ENCODE results near the gene BIRC3.

DNA sequence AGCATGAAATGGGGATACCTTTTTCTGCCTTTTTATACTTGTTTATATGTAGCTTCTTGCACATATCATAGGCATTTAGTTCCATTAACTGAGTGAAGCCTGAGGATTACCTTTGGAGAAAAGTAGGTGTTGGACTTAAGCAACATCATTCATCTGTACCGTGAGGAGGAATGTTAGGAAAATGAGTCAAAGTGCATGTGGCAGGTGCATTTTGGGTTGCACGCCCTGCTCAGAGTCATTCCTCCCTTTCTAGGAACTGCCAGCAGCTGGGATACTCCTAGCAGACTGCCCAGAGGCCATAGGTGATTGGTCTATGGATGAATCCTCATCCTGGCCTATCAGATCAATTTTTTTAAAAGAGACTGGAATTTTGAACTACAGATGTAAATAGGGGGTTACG, 33.3 kb upstream of the BIRC3 start:
- TF ChIP-seq, protein P1, sequence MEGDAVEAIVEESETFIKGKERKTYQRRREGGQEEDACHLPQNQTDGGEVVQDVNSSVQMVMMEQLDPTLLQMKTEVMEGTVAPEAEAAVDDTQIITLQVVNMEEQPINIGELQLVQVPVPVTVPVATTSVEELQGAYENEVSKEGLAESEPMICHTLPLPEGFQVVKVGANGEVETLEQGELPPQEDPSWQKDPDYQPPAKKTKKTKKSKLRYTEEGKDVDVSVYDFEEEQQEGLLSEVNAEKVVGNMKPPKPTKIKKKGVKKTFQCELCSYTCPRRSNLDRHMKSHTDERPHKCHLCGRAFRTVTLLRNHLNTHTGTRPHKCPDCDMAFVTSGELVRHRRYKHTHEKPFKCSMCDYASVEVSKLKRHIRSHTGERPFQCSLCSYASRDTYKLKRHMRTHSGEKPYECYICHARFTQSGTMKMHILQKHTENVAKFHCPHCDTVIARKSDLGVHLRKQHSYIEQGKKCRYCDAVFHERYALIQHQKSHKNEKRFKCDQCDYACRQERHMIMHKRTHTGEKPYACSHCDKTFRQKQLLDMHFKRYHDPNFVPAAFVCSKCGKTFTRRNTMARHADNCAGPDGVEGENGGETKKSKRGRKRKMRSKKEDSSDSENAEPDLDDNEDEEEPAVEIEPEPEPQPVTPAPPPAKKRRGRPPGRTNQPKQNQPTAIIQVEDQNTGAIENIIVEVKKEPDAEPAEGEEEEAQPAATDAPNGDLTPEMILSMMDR (IDR thresholded peaks at IDR 0.05) = no peak
- TF ChIP-seq POLR2AphosphoS5 (IDR thresholded peaks at IDR 0.05; ENCODE audit: low read depth, low read length) (no peak), TCF7L2 (IDR thresholded peaks at IDR 0.05; ENCODE audit: low read depth, low read length) (no peak), SIN3A (IDR thresholded peaks at IDR 0.05; ENCODE audit: borderline replicate concordance, insufficient read depth, low read depth, low read length) (no peak)
